Fibroblast of mammary gland (primary cell): ENCODE measurements around the gene TM9SF4.

Source experiments
- DNase-seq: peaks from one replicate; pipeline ENCODE4 v3.0.0-alpha.2; 2010; ENCODE audit warnings: low read depth
- H3K4me3 ChIP-seq: 2 replicates; pipeline ENCODE4 v1.5.1; 2011; ENCODE audit warnings: low read depth, mild to moderate bottlenecking, low read length, moderate library complexity; ENCODE audit not compliant: control insufficient read depth
- CTCF ChIP-seq: conservative IDR thresholded peaks from 2 replicates; pipeline ENCODE4 v1.5.1; 2011; ENCODE audit warnings: low read depth, low read length, inconsistent platforms; ENCODE audit not compliant: control insufficient read depth, insufficient read depth

The TM9SF4 gene

GRCh38 chr20:32141465-32141980, 32.0 kb downstream of the TM9SF4 start:
- TF ChIP-seq CTCF: no peak
- no peak overlapping the region for H3K4me3 ChIP-seq
- no peak for DNase-seq

- H3K4me3 ChIP-seq: no peak overlapping the region
- no peak for DNase-seq
- no peak for TF ChIP-seq CTCF
Observed at GRCh38 chr20:32142088-32142487, 32.6 kb downstream of the TM9SF4 start.

- no peak for DNase-seq
- no peak for TF ChIP-seq CTCF
- no peak overlapping the region for H3K4me3 ChIP-seq
Observed at GRCh38 chr20:32142991-32143390, 33.5 kb downstream of the TM9SF4 start.

- no peak for DNase-seq
- no peak for TF ChIP-seq CTCF
- no peak overlapping the region for H3K4me3 ChIP-seq
Observed at GRCh38 chr20:32144898-32145662, 35.6 kb downstream of the TM9SF4 start.

- DNase-seq: no peak
- TF ChIP-seq CTCF: no peak
- H3K4me3 ChIP-seq: no peak overlapping the region
Observed at GRCh38 chr20:32149566-32150170, 40.2 kb downstream of the TM9SF4 start.

- H3K4me3 ChIP-seq: no peak overlapping the region
- no peak for TF ChIP-seq CTCF
- DNase-seq: no peak
Observed at GRCh38 chr20:32150291-32150848, 40.9 kb downstream of the TM9SF4 start.
